Esophagus muscularis mucosa (tissue), 4 donors: Measurements from ENCODE around the gene MTHFD2. TPM values are rescaled to one million over a fixed set of nuclear protein-coding genes. Genes with fewer than 3 reads are reported as not detected.

ENCODE experiments used
- DNase-seq: peaks from one replicate; pipeline ENCODE4 v3.0.0-alpha.2; 2017; ENCODE audit errors: extremely low spot score
- H3K27ac ChIP-seq, 4 donors: fragments of 200-600 bp; sonication (generic); replicated peaks in 1 of 4; 1 replicate in 3 of 4; 2 replicates in 1 of 4; pipeline ENCODE4 v1.5.1; 2016 to 2019; ENCODE audit warnings: mild to moderate bottlenecking in 1 of 4
- H3K27me3 ChIP-seq, 4 donors: fragments of 200-600 bp; sonication (generic); one replicate each; pipeline versions ENCODE4 v1.5.1 to v1.6.0; 2016 to 2019
- H3K36me3 ChIP-seq, 4 donors: fragments of 200-600 bp; sonication (generic); one replicate each; pipeline ENCODE4 v1.5.1; 2016 to 2019
- H3K4me1 ChIP-seq, 4 donors: fragments of 200-600 bp; sonication (generic); one replicate each; pipeline ENCODE4 v1.5.1; 2016 to 2019
- H3K4me3 ChIP-seq, 4 donors: fragments of 200-600 bp; sonication (generic); 1 replicate in 2 of 4; 2 replicates in 2 of 4; pipeline ENCODE4 v1.5.1; 2016 to 2019; ENCODE audit warnings: mild to moderate bottlenecking in 4 of 4, moderate library complexity in 1 of 4
- H3K9me3 ChIP-seq, 4 donors: fragments of 200-600 bp; sonication (generic); 1 replicate in 3 of 4; 2 replicates in 1 of 4; pipeline ENCODE4 v1.5.1; 2016 to 2019
- EP300 ChIP-seq: sonication (generic); formaldehyde crosslinking; IDR thresholded peaks from one replicate; pipeline ENCODE4 v1.6.1; 2017; ENCODE audit warnings: antibody characterized with exemption
- POLR2AphosphoS5 ChIP-seq, 2 donors: sonication (generic); formaldehyde crosslinking; IDR thresholded peaks; one replicate each; pipeline ENCODE4 v1.6.1; 2017; ENCODE audit warnings: antibody characterized with exemption in 2 of 2
- WGBS: methylation state at CpG from one replicate; pipeline ENCODE4 v1.1.5; 2018; 5-methylcytosine and 5-hydroxymethylcytosine counted together
- intact Hi-C: fragments of 100-400 bp; cut with DNase I; formaldehyde crosslinking; loops from one replicate; pipeline ENCODE4 v1.15.1; 2023
- total RNA-seq, 4 donors: library from RNA; depleted of rRNA; stranded (reverse); fragments of >200 nt; gene quantifications; one replicate each; pipeline versions ENCODE4 v1.1.0 to v1.2.1, GENCODE V29; 2016
- TF ChIP-seq, protein P1 (sequence below), 3 experiments: fragments of 200-600 bp in 2 of 3; fragments of 450-650 bp in 1 of 3; sonication (generic) in 2 of 3; IDR thresholded peaks; one replicate each; pipeline ENCODE4 v1.5.1; 2017 to 2019; ENCODE audit warnings: antibody characterized with exemption in 3 of 3, mild to moderate bottlenecking in 2 of 3, moderate library complexity in 1 of 3

Gene MTHFD2
- total RNA-seq, 4 donors from 2014 or later, result 22.0 to 80.8 (median 43.5) TPM

DNA sequence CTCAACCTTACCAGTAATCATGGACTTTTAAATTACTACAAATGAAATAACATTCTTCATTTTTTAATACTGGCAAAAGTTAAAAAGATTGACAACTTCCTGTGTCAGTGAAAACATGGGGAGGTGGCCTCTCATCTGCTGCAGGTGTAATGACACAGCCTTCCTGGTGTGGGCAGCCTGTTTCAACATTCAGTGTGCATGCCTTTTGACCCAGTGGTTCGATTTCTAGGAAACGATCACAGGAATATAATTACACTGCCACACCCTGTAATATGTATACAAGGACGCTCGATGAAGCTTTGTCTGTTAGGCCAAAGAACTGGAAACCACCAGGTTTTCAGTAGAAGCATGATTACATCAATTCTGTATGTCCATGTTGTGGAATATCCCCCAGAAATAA is 68.7 kb downstream of the MTHFD2 start:
- no peaks in the 10 kb centered on the region for H3K9me3 ChIP-seq
- intact Hi-C loops, result no loop called here
- TF ChIP-seq POLR2AphosphoS5 (IDR thresholded peaks at IDR 0.05) (no peak), EP300 (no peak)
- TF ChIP-seq, protein P1, sequence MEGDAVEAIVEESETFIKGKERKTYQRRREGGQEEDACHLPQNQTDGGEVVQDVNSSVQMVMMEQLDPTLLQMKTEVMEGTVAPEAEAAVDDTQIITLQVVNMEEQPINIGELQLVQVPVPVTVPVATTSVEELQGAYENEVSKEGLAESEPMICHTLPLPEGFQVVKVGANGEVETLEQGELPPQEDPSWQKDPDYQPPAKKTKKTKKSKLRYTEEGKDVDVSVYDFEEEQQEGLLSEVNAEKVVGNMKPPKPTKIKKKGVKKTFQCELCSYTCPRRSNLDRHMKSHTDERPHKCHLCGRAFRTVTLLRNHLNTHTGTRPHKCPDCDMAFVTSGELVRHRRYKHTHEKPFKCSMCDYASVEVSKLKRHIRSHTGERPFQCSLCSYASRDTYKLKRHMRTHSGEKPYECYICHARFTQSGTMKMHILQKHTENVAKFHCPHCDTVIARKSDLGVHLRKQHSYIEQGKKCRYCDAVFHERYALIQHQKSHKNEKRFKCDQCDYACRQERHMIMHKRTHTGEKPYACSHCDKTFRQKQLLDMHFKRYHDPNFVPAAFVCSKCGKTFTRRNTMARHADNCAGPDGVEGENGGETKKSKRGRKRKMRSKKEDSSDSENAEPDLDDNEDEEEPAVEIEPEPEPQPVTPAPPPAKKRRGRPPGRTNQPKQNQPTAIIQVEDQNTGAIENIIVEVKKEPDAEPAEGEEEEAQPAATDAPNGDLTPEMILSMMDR (IDR thresholded peaks at IDR 0.05), result no peak

More for the DNA sequence above, 68.7 kb downstream of the MTHFD2 start:
- WGBS, result 58% methylated on average over 4 of the region's 4 CpGs
- peaks cover 0 to 17% (median 6%) of the 10 kb centered on the region in 4 donors for H3K36me3 ChIP-seq
- no peak for DNase-seq
- H3K27ac ChIP-seq, result no peak overlapping the region
- no peaks in the 10 kb centered on the region for H3K4me1 ChIP-seq
- no peaks in the 10 kb centered on the region for H3K27me3 ChIP-seq
- H3K4me3 ChIP-seq, result no peak overlapping the region

Other genes starting within 250 kb of the MTHFD2 start
- 1 to 10 TPM; 5.4 to 6.7 (median 6.1) TPM for gene TET3, start 213.7 kb upstream of the MTHFD2 start, total RNA-seq
- 10 to 100 TPM; 29.4 to 46.9 (median 42.8) TPM for gene BOLA3, start 50.7 kb upstream of the MTHFD2 start, total RNA-seq
- gene MOB1A, start 19.7 kb upstream of the MTHFD2 start, total RNA-seq, result 100 to 1,000 TPM; 102 to 129 (median 106) TPM
- 1 to 10 TPM in 3 of 4 donors, under 1 TPM in 1; 0.50 to 1.8 (median 1.4) TPM for gene SLC4A5, start 144.8 kb downstream of the MTHFD2 start, total RNA-seq
- 100 to 1,000 TPM; 136 to 188 (median 162) TPM for gene DCTN1, start 181.7 kb downstream of the MTHFD2 start, total RNA-seq
- gene C2orf81, start 223.0 kb downstream of the MTHFD2 start, total RNA-seq, result 1 to 10 TPM in 3 of 4 donors, under 1 TPM in 1; 0.66 to 4.6 (median 3.2) TPM
- 10 to 100 TPM in 2 of 4 donors, 1 to 10 TPM in 2; 7.6 to 14.6 (median 11.9) TPM for gene WDR54, start 223.1 kb downstream of the MTHFD2 start, total RNA-seq
- gene RTKN, start 243.3 kb downstream of the MTHFD2 start, total RNA-seq, result 10 to 100 TPM in 2 of 4 donors, 1 to 10 TPM in 2; 8.4 to 14.1 (median 11.3) TPM